ENCODE results near the gene PPM1H.
A peak's percentile ranks its signal among the peaks of the same experiment; 100 is the strongest.

Gene PPM1H

GRCh38 chr12:62651138-62651537, 283.8 kb downstream of the PPM1H start:
- Histone ChIP-seq H3K27me3 (no peaks in the 10 kb centered on the region; a peak in 1 of 22 replicates), H3K4me1 (peaks cover 0 to 12% (median 8%) of the 10 kb centered on the region in 10 experiments; a peak in 12 of 20 replicates), H4K20me1 (no peaks in the 10 kb centered on the region), H3K4me3 (no peak overlapping the region), H3K27ac (no peak overlapping the region), H3K9me3 (replicated peaks in 1 of 11) (no peaks in the 10 kb centered on the region; a peak in 1 of 22 replicates), H3K4me2 (no peak overlapping the region), H3K36me3 (no peaks in the 10 kb centered on the region; a peak in 1 of 22 replicates), H3K9ac (no peak overlapping the region)
- no peak for TF ChIP-seq Cebpa-rat (IDR thresholded peaks at IDR 0.05)

GRCh38 chr12:62649412-62650138, 285.4 kb downstream of the PPM1H start:
- TF ChIP-seq Cebpa-rat (IDR thresholded peaks at IDR 0.05) = no peak
- no peaks in the 10 kb centered on the region for H4K20me1 ChIP-seq
- no peak overlapping the region for H3K27ac ChIP-seq
- no peak overlapping the region for H3K4me3 ChIP-seq
- peaks cover 0 to 4% (median 0%) of the 10 kb centered on the region in 11 experiments; a peak in 1 of 22 replicates for H3K27me3 ChIP-seq
- no peaks in the 10 kb centered on the region; a peak in 1 of 22 replicates for H3K9me3 ChIP-seq (replicated peaks in 1 of 11)
- no peaks in the 10 kb centered on the region; a peak in 1 of 22 replicates for H3K36me3 ChIP-seq
- H3K4me1 ChIP-seq = peaks cover 0 to 19% (median 7%) of the 10 kb centered on the region in 10 experiments; a peak in 12 of 20 replicates
- no peak overlapping the region for H3K9ac ChIP-seq
- H3K4me2 ChIP-seq = no peak overlapping the region

DNA sequence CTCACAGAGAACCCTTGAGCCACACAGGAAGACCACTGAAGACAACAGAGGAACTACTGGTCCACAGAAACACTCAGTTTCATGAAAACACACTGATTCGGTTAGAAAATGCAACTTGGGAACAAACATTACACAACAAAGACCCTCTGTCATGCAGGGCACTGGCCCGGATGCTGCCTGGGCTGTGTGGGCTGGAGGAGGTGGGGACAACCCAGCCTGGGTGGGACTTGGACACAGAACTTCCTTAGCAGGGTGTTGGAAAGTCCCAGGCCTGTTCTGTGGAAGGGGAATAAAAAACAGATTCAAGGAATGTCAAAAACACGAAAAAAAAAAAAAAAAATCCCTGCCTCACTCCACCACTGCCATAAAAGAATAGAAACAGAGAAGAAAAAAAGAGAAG, 287.4 kb downstream of the PPM1H start:
- Histone ChIP-seq H4K20me1 (no peaks in the 10 kb centered on the region), H3K4me2 (no peak overlapping the region), H3K36me3 (no peaks in the 10 kb centered on the region; a peak in 1 of 22 replicates), H3K9me3 (replicated peaks in 1 of 11) (no peaks in the 10 kb centered on the region), H3K4me1 (peaks cover 0 to 12% (median 2%) of the 10 kb centered on the region in 10 experiments; a peak in 6 of 20 replicates), H3K4me3 (no peak overlapping the region), H3K27me3 (peaks cover 0 to 4% (median 0%) of the 10 kb centered on the region in 11 experiments; a peak in 1 of 22 replicates), H3K27ac (no peak overlapping the region), H3K9ac (no peak overlapping the region)
- no peak for TF ChIP-seq Cebpa-rat (IDR thresholded peaks at IDR 0.05)

- Histone ChIP-seq H3K27ac (no peak overlapping the region), H3K4me1 (peaks cover 0 to 12% (median 2%) of the 10 kb centered on the region in 10 experiments; a peak in 6 of 20 replicates), H3K9me3 (replicated peaks in 1 of 11) (no peaks in the 10 kb centered on the region), H3K36me3 (no peaks in the 10 kb centered on the region; a peak in 1 of 22 replicates), H3K9ac (no peak overlapping the region), H3K4me2 (no peak overlapping the region; a peak in 1 of 22 replicates), H4K20me1 (no peaks in the 10 kb centered on the region), H3K4me3 (no peak overlapping the region), H3K27me3 (peaks cover 0 to 4% (median 0%) of the 10 kb centered on the region in 11 experiments; a peak in 1 of 22 replicates)
- TF ChIP-seq Cebpa-rat (IDR thresholded peaks at IDR 0.05) = no peak
These were observed 288.4 kb downstream of the PPM1H start for GRCh38 chr12:62646566-62646965.

DNA sequence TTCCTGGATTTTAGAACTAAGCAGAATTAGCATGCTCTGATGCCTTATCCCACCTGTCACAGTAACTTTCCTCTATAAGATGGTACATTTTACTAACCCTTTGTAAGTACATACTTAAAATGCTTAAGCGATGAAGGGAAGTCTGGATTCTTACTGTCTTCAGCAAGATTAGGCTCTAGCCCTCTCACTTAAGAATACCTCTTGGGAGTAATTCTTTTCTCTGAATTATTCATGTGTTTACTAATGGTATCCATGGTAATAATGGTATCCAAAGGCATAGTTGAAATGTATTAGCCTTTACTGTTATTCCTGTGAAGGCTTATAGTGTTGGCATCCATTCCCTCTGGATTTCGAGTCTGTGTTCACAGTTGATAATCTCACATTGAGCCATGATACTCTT, 291.5 kb downstream of the PPM1H start:
- no peak overlapping the region for H3K4me2 ChIP-seq
- H3K36me3 ChIP-seq = no peaks in the 10 kb centered on the region; a peak in 1 of 22 replicates
- no peak overlapping the region for H3K9ac ChIP-seq
- no peak overlapping the region for H3K27ac ChIP-seq
- H3K4me3 ChIP-seq = no peak overlapping the region
- TF ChIP-seq Cebpa-rat (IDR thresholded peaks at IDR 0.05) = no peak
- peaks cover 5 to 17% (median 8%) of the 10 kb centered on the region in 10 experiments; a peak in 10 of 20 replicates for H3K4me1 ChIP-seq
- H3K27me3 ChIP-seq = peaks cover 0 to 4% (median 0%) of the 10 kb centered on the region in 11 experiments; a peak in 1 of 22 replicates
- H3K9me3 ChIP-seq (replicated peaks in 1 of 11) = no peaks in the 10 kb centered on the region
- no peaks in the 10 kb centered on the region for H4K20me1 ChIP-seq

GRCh38 chr12:62642486-62642885, 292.5 kb downstream of the PPM1H start:
- H3K4me1 ChIP-seq = peaks cover 5 to 17% (median 8%) of the 10 kb centered on the region in 10 experiments; a peak in 10 of 20 replicates
- H3K9me3 ChIP-seq (replicated peaks in 1 of 11) = no peaks in the 10 kb centered on the region
- no peaks in the 10 kb centered on the region; a peak in 1 of 22 replicates for H3K36me3 ChIP-seq
- H4K20me1 ChIP-seq = no peaks in the 10 kb centered on the region
- peak overlapping the region in 2 of 11 experiments; percentile 19 to 37; a peak in 2 of 22 replicates for H3K4me2 ChIP-seq
- no peak overlapping the region for H3K4me3 ChIP-seq
- peaks cover 0 to 4% (median 0%) of the 10 kb centered on the region in 11 experiments; a peak in 1 of 22 replicates for H3K27me3 ChIP-seq
- H3K27ac ChIP-seq = no peak overlapping the region
- TF ChIP-seq Cebpa-rat (IDR thresholded peaks at IDR 0.05) = no peak
- H3K9ac ChIP-seq = no peak overlapping the region

- Histone ChIP-seq H3K36me3 (no peaks in the 10 kb centered on the region), H3K9me3 (replicated peaks in 1 of 11) (no peaks in the 10 kb centered on the region), H3K27ac (peak overlapping the region in 1 of 11 experiments; percentile 33; a peak in 1 of 22 replicates), H3K4me2 (peak overlapping the region in 5 of 11 experiments; percentile 7 to 49 (median 30); a peak in 7 of 22 replicates), H3K4me3 (no peak overlapping the region), H3K4me1 (peaks cover 5 to 17% (median 8%) of the 10 kb centered on the region in 10 experiments; a peak in 10 of 20 replicates), H4K20me1 (no peaks in the 10 kb centered on the region), H3K27me3 (peaks cover 0 to 4% (median 0%) of the 10 kb centered on the region in 11 experiments; a peak in 1 of 22 replicates), H3K9ac (no peak overlapping the region)
- TF ChIP-seq Cebpa-rat (IDR thresholded peaks at IDR 0.05) = no peak
These were observed 294.0 kb downstream of the PPM1H start for GRCh38 chr12:62640910-62641448.

GRCh38 chr12:62637679-62638078, 297.3 kb downstream of the PPM1H start:
- TF ChIP-seq Cebpa-rat (IDR thresholded peaks at IDR 0.05) = no peak
- H4K20me1 ChIP-seq = no peaks in the 10 kb centered on the region; a peak in 1 of 22 replicates
- H3K36me3 ChIP-seq = no peaks in the 10 kb centered on the region
- peaks cover 0 to 9% (median 0%) of the 10 kb centered on the region in 11 experiments; a peak in 3 of 22 replicates for H3K9me3 ChIP-seq (replicated peaks in 1 of 11)
- no peak overlapping the region for H3K4me2 ChIP-seq
- no peak overlapping the region for H3K4me3 ChIP-seq
- H3K27me3 ChIP-seq = peaks cover 15 to 24% (median 17%) of the 10 kb centered on the region in 11 experiments
- peaks cover under 1 to 16% (median 6%) of the 10 kb centered on the region in 10 experiments; a peak in 13 of 20 replicates for H3K4me1 ChIP-seq
- no peak overlapping the region for H3K27ac ChIP-seq
- H3K9ac ChIP-seq = no peak overlapping the region

DNA sequence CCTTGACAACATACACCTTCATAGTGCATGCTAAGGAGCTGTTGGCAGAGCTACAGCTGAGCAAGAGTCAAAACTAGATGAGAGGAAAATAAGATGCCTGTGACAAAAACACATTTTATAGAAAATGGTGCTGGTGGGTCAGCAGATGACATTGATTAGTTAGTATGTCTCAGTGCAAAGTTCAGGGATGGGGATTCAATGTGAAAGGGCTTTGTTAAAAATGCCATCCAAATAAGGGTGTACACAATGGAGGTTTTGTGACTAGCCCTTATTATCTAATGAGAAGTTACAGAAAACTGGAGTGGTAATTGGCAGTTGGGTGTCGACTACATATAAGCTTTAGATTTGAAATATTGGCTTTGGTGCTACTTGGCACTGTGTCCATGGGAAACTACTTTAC, 299.3 kb downstream of the PPM1H start:
- Histone ChIP-seq H3K36me3 (no peaks in the 10 kb centered on the region), H4K20me1 (peaks cover 0 to 10% (median 0%) of the 10 kb centered on the region in 11 experiments; a peak in 3 of 22 replicates), H3K4me2 (no peak overlapping the region), H3K9me3 (replicated peaks in 1 of 11) (peaks cover 0 to 17% (median 5%) of the 10 kb centered on the region in 11 experiments; a peak in 6 of 22 replicates), H3K27ac (no peak overlapping the region), H3K9ac (no peak overlapping the region), H3K4me3 (no peak overlapping the region), H3K27me3 (peaks cover 35 to 45% (median 38%) of the 10 kb centered on the region in 11 experiments), H3K4me1 (peaks cover 11 to 16% (median 12%) of the 10 kb centered on the region in 10 experiments)
- no peak for TF ChIP-seq Cebpa-rat (IDR thresholded peaks at IDR 0.05)

All from BLaER1 treated with 17β-estradiol and CSF1 and Interleukin-3, amounts not matched to agents 10 nM and 100 nM (cell line).